HepG2 (cell line): ENCODE measurements around the gene AUTS2. TPM values are rescaled to one million over a fixed set of nuclear protein-coding genes. Genes with fewer than 3 reads are reported as not detected.

Experiments used
- ARID2 ChIP-seq: sonication (generic); formaldehyde crosslinking; IDR thresholded peaks from 2 replicates; pipeline ENCODE4 v1.8.1; 2022; ENCODE audit warnings: mild to moderate bottlenecking, missing genetic modification reagents, borderline replicate concordance
- SRY ChIP-seq: sonication (generic); formaldehyde crosslinking; IDR thresholded peaks from 2 replicates; pipeline ENCODE4 v1.8.0; 2022; ENCODE audit warnings: mild to moderate bottlenecking, missing genetic modification reagents
- ZNF720 ChIP-seq: sonication (generic); formaldehyde crosslinking; IDR thresholded peaks from 2 replicates; pipeline ENCODE4 v1.4.0; 2020; ENCODE audit warnings: missing genetic modification reagents
- polyA plus RNA-seq, 8 experiments: library from polyadenylated mRNA; depleted of rRNA in 3 of 8; stranded (reverse) in 7 of 8; unstranded in 1 of 8; fragments of >200 nt; fragmentation: Illumina TruSeq in 4 of 8; extraction: Trizol in 4 of 8; gene quantifications; 2 replicates each; pipeline versions ENCODE4 v1.2.1 to v1.2.3, GENCODE V29; 2011 to 2016; ENCODE audit warnings: low read depth in 4 of 8, missing spikeins in 1 of 8, mixed read lengths in 1 of 8; ENCODE audit not compliant: insufficient read depth in 1 of 8
- total RNA-seq, 5 experiments: library from RNA; depleted of rRNA; stranded (reverse); fragments of >200 nt; fragmentation: Illumina TruSeq; extraction: Trizol; gene quantifications; 2 replicates each; pipeline ENCODE4 v1.2.3, GENCODE V29; 2016; ENCODE audit warnings: low read depth in 1 of 5
- TF ChIP-seq, protein P1 (sequence below): sonication (generic); formaldehyde crosslinking; IDR thresholded peaks from 2 replicates; pipeline ENCODE4 v1.4.0; 2020; ENCODE audit warnings: mild to moderate bottlenecking, missing genetic modification reagents
- TF ChIP-seq, protein P2 (sequence below): sonication (generic); formaldehyde crosslinking; IDR thresholded peaks from 2 replicates; pipeline ENCODE4 v1.5.1; 2020; ENCODE audit warnings: missing genetic modification reagents, mild to moderate bottlenecking, borderline replicate concordance
- TF ChIP-seq, protein P3 (sequence below): sonication (generic); formaldehyde crosslinking; IDR thresholded peaks from 2 replicates; pipeline ENCODE4 v1.4.0; 2020; ENCODE audit warnings: missing genetic modification reagents, borderline replicate concordance

The AUTS2 gene
- total and polyA plus RNA-seq, 2 of the 13 experiments (the other 11 are each of a cell fraction or from before 2014, with no cell fraction given), result 0.38 TPM; not detected in 1

DNA sequence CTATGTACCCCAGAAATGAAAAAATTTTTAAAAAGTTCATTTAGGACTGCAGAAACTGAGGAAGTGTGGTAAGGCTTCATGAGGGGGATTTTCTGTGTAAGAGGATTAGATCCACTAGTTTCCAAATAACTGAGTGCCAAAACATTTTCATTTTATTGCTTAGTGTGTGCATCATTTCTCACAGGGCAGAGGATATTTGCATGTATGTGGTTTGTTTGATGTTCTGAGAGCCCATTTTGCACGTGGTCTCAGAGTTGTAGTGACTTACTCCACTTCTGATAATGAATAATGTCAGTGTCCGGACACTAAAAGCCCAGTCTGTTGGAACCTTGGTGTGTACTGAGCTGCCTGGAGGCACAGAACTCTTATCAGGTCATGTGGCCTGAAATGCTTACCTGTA lies 299.9 kb downstream of the AUTS2 start (continued):
- TF ChIP-seq, protein P1, sequence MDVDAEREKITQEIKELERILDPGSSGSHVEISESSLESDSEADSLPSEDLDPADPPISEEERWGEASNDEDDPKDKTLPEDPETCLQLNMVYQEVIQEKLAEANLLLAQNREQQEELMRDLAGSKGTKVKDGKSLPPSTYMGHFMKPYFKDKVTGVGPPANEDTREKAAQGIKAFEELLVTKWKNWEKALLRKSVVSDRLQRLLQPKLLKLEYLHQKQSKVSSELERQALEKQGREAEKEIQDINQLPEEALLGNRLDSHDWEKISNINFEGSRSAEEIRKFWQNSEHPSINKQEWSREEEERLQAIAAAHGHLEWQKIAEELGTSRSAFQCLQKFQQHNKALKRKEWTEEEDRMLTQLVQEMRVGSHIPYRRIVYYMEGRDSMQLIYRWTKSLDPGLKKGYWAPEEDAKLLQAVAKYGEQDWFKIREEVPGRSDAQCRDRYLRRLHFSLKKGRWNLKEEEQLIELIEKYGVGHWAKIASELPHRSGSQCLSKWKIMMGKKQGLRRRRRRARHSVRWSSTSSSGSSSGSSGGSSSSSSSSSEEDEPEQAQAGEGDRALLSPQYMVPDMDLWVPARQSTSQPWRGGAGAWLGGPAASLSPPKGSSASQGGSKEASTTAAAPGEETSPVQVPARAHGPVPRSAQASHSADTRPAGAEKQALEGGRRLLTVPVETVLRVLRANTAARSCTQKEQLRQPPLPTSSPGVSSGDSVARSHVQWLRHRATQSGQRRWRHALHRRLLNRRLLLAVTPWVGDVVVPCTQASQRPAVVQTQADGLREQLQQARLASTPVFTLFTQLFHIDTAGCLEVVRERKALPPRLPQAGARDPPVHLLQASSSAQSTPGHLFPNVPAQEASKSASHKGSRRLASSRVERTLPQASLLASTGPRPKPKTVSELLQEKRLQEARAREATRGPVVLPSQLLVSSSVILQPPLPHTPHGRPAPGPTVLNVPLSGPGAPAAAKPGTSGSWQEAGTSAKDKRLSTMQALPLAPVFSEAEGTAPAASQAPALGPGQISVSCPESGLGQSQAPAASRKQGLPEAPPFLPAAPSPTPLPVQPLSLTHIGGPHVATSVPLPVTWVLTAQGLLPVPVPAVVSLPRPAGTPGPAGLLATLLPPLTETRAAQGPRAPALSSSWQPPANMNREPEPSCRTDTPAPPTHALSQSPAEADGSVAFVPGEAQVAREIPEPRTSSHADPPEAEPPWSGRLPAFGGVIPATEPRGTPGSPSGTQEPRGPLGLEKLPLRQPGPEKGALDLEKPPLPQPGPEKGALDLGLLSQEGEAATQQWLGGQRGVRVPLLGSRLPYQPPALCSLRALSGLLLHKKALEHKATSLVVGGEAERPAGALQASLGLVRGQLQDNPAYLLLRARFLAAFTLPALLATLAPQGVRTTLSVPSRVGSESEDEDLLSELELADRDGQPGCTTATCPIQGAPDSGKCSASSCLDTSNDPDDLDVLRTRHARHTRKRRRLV (CRISPR knock-in tag), result no peak
- TF ChIP-seq ZNF720 (no peak), SRY (no peak), ARID2 (CRISPR knock-in tag) (no peak)
- TF ChIP-seq, protein P2, sequence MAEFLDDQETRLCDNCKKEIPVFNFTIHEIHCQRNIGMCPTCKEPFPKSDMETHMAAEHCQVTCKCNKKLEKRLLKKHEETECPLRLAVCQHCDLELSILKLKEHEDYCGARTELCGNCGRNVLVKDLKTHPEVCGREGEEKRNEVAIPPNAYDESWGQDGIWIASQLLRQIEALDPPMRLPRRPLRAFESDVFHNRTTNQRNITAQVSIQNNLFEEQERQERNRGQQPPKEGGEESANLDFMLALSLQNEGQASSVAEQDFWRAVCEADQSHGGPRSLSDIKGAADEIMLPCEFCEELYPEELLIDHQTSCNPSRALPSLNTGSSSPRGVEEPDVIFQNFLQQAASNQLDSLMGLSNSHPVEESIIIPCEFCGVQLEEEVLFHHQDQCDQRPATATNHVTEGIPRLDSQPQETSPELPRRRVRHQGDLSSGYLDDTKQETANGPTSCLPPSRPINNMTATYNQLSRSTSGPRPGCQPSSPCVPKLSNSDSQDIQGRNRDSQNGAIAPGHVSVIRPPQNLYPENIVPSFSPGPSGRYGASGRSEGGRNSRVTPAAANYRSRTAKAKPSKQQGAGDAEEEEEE (CRISPR knock-in tag), result no peak
- TF ChIP-seq, protein P3, sequence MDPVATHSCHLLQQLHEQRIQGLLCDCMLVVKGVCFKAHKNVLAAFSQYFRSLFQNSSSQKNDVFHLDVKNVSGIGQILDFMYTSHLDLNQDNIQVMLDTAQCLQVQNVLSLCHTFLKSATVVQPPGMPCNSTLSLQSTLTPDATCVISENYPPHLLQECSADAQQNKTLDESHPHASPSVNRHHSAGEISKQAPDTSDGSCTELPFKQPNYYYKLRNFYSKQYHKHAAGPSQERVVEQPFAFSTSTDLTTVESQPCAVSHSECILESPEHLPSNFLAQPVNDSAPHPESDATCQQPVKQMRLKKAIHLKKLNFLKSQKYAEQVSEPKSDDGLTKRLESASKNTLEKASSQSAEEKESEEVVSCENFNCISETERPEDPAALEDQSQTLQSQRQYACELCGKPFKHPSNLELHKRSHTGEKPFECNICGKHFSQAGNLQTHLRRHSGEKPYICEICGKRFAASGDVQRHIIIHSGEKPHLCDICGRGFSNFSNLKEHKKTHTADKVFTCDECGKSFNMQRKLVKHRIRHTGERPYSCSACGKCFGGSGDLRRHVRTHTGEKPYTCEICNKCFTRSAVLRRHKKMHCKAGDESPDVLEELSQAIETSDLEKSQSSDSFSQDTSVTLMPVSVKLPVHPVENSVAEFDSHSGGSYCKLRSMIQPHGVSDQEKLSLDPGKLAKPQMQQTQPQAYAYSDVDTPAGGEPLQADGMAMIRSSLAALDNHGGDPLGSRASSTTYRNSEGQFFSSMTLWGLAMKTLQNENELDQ (CRISPR knock-in tag), result no peak
- TF ChIP-seq, all 625 proteins: peak for 0
